Measurements from ENCODE around the gene ATP1A2. TPM values are rescaled to one million over a fixed set of nuclear protein-coding genes. Genes with fewer than 3 reads are reported as not detected.
A peak's percentile ranks its signal among the peaks of the same experiment; 100 is the strongest.

ATP1A2 gene
- total RNA-seq, 1 donor from 2014 or later: not detected

GRCh38 chr1:160163615-160164014 lies 48.1 kb downstream of the ATP1A2 start:
- DNase-seq (ENCODE audit: low read depth): no peak
- TF ChIP-seq CTCF (conservative IDR thresholded peaks at IDR 0.05; ENCODE audit: low read depth, low read length): peak; percentile 51

GRCh38 chr1:160164121-160164520 lies 48.6 kb downstream of the ATP1A2 start:
- no peak overlapping the region for H3K4me3 ChIP-seq (ENCODE audit: low read depth, low read length)
- TF ChIP-seq CTCF (conservative IDR thresholded peaks at IDR 0.05; ENCODE audit: low read depth, low read length): no peak
- DNase-seq (ENCODE audit: low read depth): no peak

More at GRCh38 chr1:160163615-160164014, 48.1 kb downstream of the ATP1A2 start:
- no peak overlapping the region for H3K4me3 ChIP-seq (ENCODE audit: low read depth, low read length)

- DNase-seq (ENCODE audit: low read depth): no peak
- no peak overlapping the region for H3K4me3 ChIP-seq (ENCODE audit: low read depth, low read length)
- TF ChIP-seq CTCF (conservative IDR thresholded peaks at IDR 0.05; ENCODE audit: low read depth, low read length): no peak
These were observed 50.8 kb downstream of the ATP1A2 start for GRCh38 chr1:160166166-160166868.

- H3K4me3 ChIP-seq (ENCODE audit: low read depth, low read length): no peak overlapping the region
- DNase-seq (ENCODE audit: low read depth): no peak
- TF ChIP-seq CTCF (conservative IDR thresholded peaks at IDR 0.05; ENCODE audit: low read depth, low read length): no peak
These were observed 51.5 kb downstream of the ATP1A2 start for GRCh38 chr1:160167056-160167455.

GRCh38 chr1:160167580-160167979 lies 52.0 kb downstream of the ATP1A2 start:
- H3K4me3 ChIP-seq (ENCODE audit: low read depth, low read length): no peak overlapping the region
- no peak for DNase-seq (ENCODE audit: low read depth)
- no peak for TF ChIP-seq CTCF (conservative IDR thresholded peaks at IDR 0.05; ENCODE audit: low read depth, low read length)

- no peak for TF ChIP-seq CTCF (conservative IDR thresholded peaks at IDR 0.05; ENCODE audit: low read depth, low read length)
- H3K4me3 ChIP-seq (ENCODE audit: low read depth, low read length): no peak overlapping the region
- DNase-seq (ENCODE audit: low read depth): no peak
These were observed 52.5 kb downstream of the ATP1A2 start for GRCh38 chr1:160168016-160168415.

Data from epithelial cell of proximal tubule (primary cell).